ENCODE data around the gene RACGAP1. TPM values are rescaled to one million over a fixed set of nuclear protein-coding genes. Genes with fewer than 3 reads are reported as not detected.

The RACGAP1 gene
- total RNA-seq, 2 donors from 2014 or later = 3.9 to 4.6 TPM

GRCh38 chr12:49964849-49965624 is 60.3 kb downstream of the RACGAP1 start:
- WGBS, 2 donors = 64 to 79% methylated on average over 12 to 13 of the region's 13 CpGs
- ATAC-seq = no peak
- intact Hi-C loops (cut with DNase I) = no loop called here
- Histone ChIP-seq H3K9me3 (no peaks in the 10 kb centered on the region), H3K4me1 (peaks cover 47% of the 10 kb centered on the region), H3K27me3 (peaks cover 0 to 9% of the 10 kb centered on the region in 2 donors), H3K27ac (no peak overlapping the region), H3K36me3 (replicated peaks in 1 of 2; ENCODE audit: insufficient read depth in 1 of 2, low read depth in 2 of 2) (no peaks in the 10 kb centered on the region), H3K4me3 (no peak overlapping the region)
- TF ChIP-seq POLR2A (IDR thresholded peaks at IDR 0.05) = no peak
- no peak for TF ChIP-seq CTCF (IDR thresholded peaks at IDR 0.05)
- no peak for DNase-seq

DNA sequence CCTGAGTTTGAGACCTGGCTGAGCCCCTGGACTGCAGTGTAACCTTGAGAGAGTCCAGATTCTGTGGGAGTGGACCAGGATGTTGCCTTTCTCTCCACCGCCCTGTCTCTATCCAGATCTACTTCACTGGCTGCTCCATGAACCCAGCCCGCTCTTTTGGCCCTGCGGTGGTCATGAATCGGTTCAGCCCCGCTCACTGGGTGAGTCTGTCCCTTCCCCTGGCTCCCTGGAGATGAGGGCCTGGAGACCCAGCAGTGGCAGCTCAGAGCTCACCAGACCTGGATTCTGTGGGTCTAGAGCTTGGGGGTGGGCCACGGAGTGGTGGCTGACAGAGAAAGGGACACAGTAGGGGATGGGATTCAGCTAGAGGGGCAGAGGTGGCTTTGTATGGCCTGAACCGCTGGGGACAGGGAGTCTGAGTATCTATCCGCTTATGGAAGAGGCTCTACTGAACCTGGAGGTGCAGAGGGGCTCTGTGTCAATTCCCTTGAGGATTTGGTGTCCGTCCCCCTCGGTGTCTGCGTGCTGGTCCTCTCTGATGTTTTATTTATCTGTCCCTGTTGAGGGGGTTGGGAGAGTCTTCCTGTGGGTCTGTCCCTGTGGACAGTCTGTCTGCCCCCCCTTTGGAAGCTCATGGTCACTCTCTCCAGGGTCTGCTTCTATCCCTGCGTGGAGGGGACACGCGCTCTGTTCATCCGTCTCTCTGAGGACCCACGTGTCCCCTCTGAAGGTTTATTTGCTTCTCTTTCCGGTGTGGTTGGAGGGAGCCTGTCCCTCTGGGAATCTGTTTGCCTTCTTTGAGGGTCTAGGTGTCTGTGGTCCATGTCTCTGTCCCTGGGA is 61.1 kb downstream of the RACGAP1 start:
- no peaks in the 10 kb centered on the region for H3K36me3 ChIP-seq (replicated peaks in 1 of 2; ENCODE audit: insufficient read depth in 1 of 2, low read depth in 2 of 2)
- H3K4me1 ChIP-seq = peaks cover 52% of the 10 kb centered on the region
- H3K4me3 ChIP-seq = no peak overlapping the region
- TF ChIP-seq CTCF (IDR thresholded peaks at IDR 0.05) (no peak), POLR2A (IDR thresholded peaks at IDR 0.05) (no peak)
- H3K9me3 ChIP-seq = no peaks in the 10 kb centered on the region
- peak overlapping the region in 1 of 4 donors; percentile 66 for H3K27ac ChIP-seq
- peaks cover 0 to 9% of the 10 kb centered on the region in 2 donors for H3K27me3 ChIP-seq
- ATAC-seq (no peak), DNase-seq (no peak)
- 82 to 95% methylated on average over 11 to 16 of the region's 17 CpGs for WGBS, 2 donors
- intact Hi-C loops (cut with DNase I) = no loop called here

GRCh38 chr12:49962861-49963765 is 62.2 kb downstream of the RACGAP1 start:
- DNase-seq (peak; percentile 85 to 97 (median 90)), ATAC-seq (peak; percentile 68)
- H3K27ac ChIP-seq = peak overlapping the region; percentile 50 to 72 (median 58)
- H3K36me3 ChIP-seq (replicated peaks in 1 of 2; ENCODE audit: insufficient read depth in 1 of 2, low read depth in 2 of 2) = no peaks in the 10 kb centered on the region
- intact Hi-C loops (cut with DNase I) = no loop called here
- peaks cover 0 to 9% of the 10 kb centered on the region in 2 donors for H3K27me3 ChIP-seq
- H3K4me1 ChIP-seq = peaks cover 52% of the 10 kb centered on the region
- 45 to 56% methylated on average over 8 to 20 of the region's 21 CpGs for WGBS, 2 donors
- H3K4me3 ChIP-seq = no peak overlapping the region
- no peaks in the 10 kb centered on the region for H3K9me3 ChIP-seq
- TF ChIP-seq POLR2A (IDR thresholded peaks at IDR 0.05) (no peak), CTCF (IDR thresholded peaks at IDR 0.05) (no peak)

DNA sequence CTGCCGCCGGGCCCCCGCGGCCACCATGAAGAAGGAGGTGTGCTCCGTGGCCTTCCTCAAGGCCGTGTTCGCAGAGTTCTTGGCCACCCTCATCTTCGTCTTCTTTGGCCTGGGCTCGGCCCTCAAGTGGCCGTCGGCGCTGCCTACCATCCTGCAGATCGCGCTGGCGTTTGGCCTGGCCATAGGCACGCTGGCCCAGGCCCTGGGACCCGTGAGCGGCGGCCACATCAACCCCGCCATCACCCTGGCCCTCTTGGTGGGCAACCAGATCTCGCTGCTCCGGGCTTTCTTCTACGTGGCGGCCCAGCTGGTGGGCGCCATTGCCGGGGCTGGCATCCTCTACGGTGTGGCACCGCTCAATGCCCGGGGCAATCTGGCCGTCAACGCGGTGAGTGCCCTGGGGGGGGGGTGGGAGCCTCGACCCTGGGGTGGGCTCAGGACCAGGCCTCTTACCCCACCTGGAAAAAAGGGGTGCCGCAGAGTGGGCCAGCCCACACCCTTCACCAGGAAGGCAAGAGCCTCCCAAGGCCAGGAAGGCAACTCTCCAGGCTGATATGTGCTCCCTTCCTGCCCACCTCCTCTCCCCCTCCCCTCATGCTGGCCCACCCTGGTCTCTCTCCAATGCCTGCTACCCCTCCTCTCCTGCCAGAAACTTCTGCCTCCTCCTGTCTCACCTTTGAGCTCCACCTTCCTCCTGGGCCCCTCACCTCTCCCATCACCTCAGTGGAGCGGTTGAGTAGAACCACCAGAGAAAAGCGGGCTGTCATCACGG is 63.1 kb downstream of the RACGAP1 start:
- Histone ChIP-seq H3K4me1 (peaks cover 45% of the 10 kb centered on the region), H3K9me3 (no peaks in the 10 kb centered on the region), H3K36me3 (replicated peaks in 1 of 2; ENCODE audit: insufficient read depth in 1 of 2, low read depth in 2 of 2) (no peaks in the 10 kb centered on the region), H3K27ac (peak overlapping the region; percentile 50 to 72 (median 58)), H3K27me3 (peaks cover 0 to 9% of the 10 kb centered on the region in 2 donors), H3K4me3 (no peak overlapping the region)
- no peak for ATAC-seq
- TF ChIP-seq CTCF (IDR thresholded peaks at IDR 0.05) (no peak), POLR2A (IDR thresholded peaks at IDR 0.05) (no peak)
- DNase-seq = no peak
- 72 to 88% methylated on average over 8 to 29 of the region's 37 CpGs for WGBS, 2 donors
- intact Hi-C loops (cut with DNase I) = no loop called here
